ENCODE measurements around the gene VWA1. TPM values are rescaled to one million over a fixed set of nuclear protein-coding genes. Genes with fewer than 3 reads are reported as not detected.

Gene VWA1
- total RNA-seq, 4 donors from 2014 or later, result 14.5 to 27.6 (median 19.8) TPM

DNA sequence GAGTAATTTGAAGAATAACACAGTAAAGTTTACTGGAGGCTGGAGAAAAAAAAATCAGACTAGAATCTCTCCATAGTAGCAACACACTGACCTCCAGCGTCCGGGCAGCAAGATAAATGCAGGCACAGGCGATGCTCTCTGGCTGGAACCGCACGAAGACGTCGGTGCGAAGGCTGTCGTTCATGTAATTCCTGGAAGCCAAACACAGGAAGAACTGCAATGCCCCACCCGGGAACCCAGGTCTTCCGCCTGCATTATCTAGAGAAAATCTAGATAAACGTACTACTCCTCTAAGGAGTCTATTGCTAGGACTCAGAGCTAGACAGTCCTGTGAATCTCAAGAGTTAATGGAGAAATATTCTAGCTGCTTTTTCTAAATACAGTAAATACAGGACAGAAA is 44.8 kb upstream of the VWA1 start:
- no peak for TF ChIP-seq CTCF (IDR thresholded peaks at IDR 0.05)
- TF ChIP-seq EP300 (IDR thresholded peaks at IDR 0.05), result no peak
- no peak for TF ChIP-seq POLR2A (IDR thresholded peaks at IDR 0.05)
- TF ChIP-seq POLR2AphosphoS5 (IDR thresholded peaks at IDR 0.05), result no peak
- H3K4me3 ChIP-seq, result no peak overlapping the region
- no peaks in the 10 kb centered on the region for H3K27me3 ChIP-seq
- H3K36me3 ChIP-seq, result peaks cover 100% of the 10 kb centered on the region
- H3K4me1 ChIP-seq, result no peaks in the 10 kb centered on the region
- DNase-seq (ENCODE audit: low spot score in 2 of 2), result no peak
- H3K27ac ChIP-seq, result no peak overlapping the region
- H3K9me3 ChIP-seq, result no peaks in the 10 kb centered on the region
- 85% methylated on average over 12 of the region's 12 CpGs for WGBS

- no peak for TF ChIP-seq POLR2A (IDR thresholded peaks at IDR 0.05)
- no peak for TF ChIP-seq EP300 (IDR thresholded peaks at IDR 0.05)
- no peak for TF ChIP-seq CTCF (IDR thresholded peaks at IDR 0.05)
- TF ChIP-seq POLR2AphosphoS5 (IDR thresholded peaks at IDR 0.05), result no peak
- WGBS, result 88% methylated on average over 12 of the region's 12 CpGs
- Histone ChIP-seq H3K27me3 (no peaks in the 10 kb centered on the region), H3K36me3 (peaks cover 97% of the 10 kb centered on the region), H3K4me1 (no peaks in the 10 kb centered on the region), H3K27ac (no peak overlapping the region), H3K9me3 (no peaks in the 10 kb centered on the region), H3K4me3 (no peak overlapping the region)
- no peak for DNase-seq (ENCODE audit: low spot score in 2 of 2)
Observed at GRCh38 chr1:1391225-1391624, 44.3 kb upstream of the VWA1 start.

- Histone ChIP-seq H3K27ac (no peak overlapping the region), H3K4me1 (peaks cover 13% of the 10 kb centered on the region), H3K27me3 (no peaks in the 10 kb centered on the region), H3K36me3 (peaks cover 94% of the 10 kb centered on the region), H3K4me3 (no peak overlapping the region), H3K9me3 (no peaks in the 10 kb centered on the region)
- WGBS, result 85% methylated on average over 4 of the region's 4 CpGs
- no peak for DNase-seq (ENCODE audit: low spot score in 2 of 2)
- TF ChIP-seq POLR2AphosphoS5 (IDR thresholded peaks at IDR 0.05), result no peak
- TF ChIP-seq POLR2A (IDR thresholded peaks at IDR 0.05), result no peak
- TF ChIP-seq EP300 (IDR thresholded peaks at IDR 0.05), result no peak
- no peak for TF ChIP-seq CTCF (IDR thresholded peaks at IDR 0.05)
Observed at GRCh38 chr1:1393014-1393413, 42.5 kb upstream of the VWA1 start.

GRCh38 chr1:1393428-1393827 is 42.1 kb upstream of the VWA1 start:
- no peak overlapping the region for H3K27ac ChIP-seq
- no peak for TF ChIP-seq EP300 (IDR thresholded peaks at IDR 0.05)
- TF ChIP-seq POLR2AphosphoS5 (IDR thresholded peaks at IDR 0.05), result no peak
- no peak for TF ChIP-seq POLR2A (IDR thresholded peaks at IDR 0.05)
- TF ChIP-seq CTCF (IDR thresholded peaks at IDR 0.05), result no peak
- DNase-seq (ENCODE audit: low spot score in 2 of 2), result no peak
- peaks cover 90% of the 10 kb centered on the region for H3K36me3 ChIP-seq
- H3K27me3 ChIP-seq, result no peaks in the 10 kb centered on the region
- H3K4me1 ChIP-seq, result peaks cover 17% of the 10 kb centered on the region
- no peak overlapping the region for H3K4me3 ChIP-seq
- 83% methylated on average over 8 of the region's 11 CpGs for WGBS
- no peaks in the 10 kb centered on the region for H3K9me3 ChIP-seq

GRCh38 chr1:1394116-1394515 is 41.4 kb upstream of the VWA1 start:
- peaks cover 83% of the 10 kb centered on the region for H3K36me3 ChIP-seq
- H3K27ac ChIP-seq, result no peak overlapping the region
- H3K4me1 ChIP-seq, result peaks cover 19% of the 10 kb centered on the region
- 88% methylated on average over 7 of the region's 7 CpGs for WGBS
- no peaks in the 10 kb centered on the region for H3K9me3 ChIP-seq
- TF ChIP-seq CTCF (IDR thresholded peaks at IDR 0.05) (no peak), EP300 (IDR thresholded peaks at IDR 0.05) (no peak), POLR2A (IDR thresholded peaks at IDR 0.05) (no peak), POLR2AphosphoS5 (IDR thresholded peaks at IDR 0.05) (no peak)
- no peaks in the 10 kb centered on the region for H3K27me3 ChIP-seq
- DNase-seq (ENCODE audit: low spot score in 2 of 2), result no peak
- H3K4me3 ChIP-seq, result no peak overlapping the region

Data from suprapubic skin (tissue), 4 donors.